Ovary (tissue), 9 donors: Measurements from ENCODE around the gene SS18L1. TPM values are rescaled to one million over a fixed set of nuclear protein-coding genes. Genes with fewer than 3 reads are reported as not detected.

ENCODE experiments used
- DNase-seq, 5 donors: peaks; one replicate each; pipeline ENCODE4 v3.0.0-alpha.2; 2019 to 2020
- H3K27ac ChIP-seq, 2 donors: fragments of 200-600 bp; one replicate each; pipeline versions ENCODE4 v1.5.1 to v1.8.0; 2019 to 2022
- H3K27me3 ChIP-seq: fragments of 200-600 bp; one replicate; pipeline ENCODE4 v1.8.0; 2022
- H3K36me3 ChIP-seq: fragments of 200-600 bp; sonication (generic); one replicate; pipeline ENCODE4 v1.5.1; 2019
- H3K4me1 ChIP-seq: one replicate; pipeline ENCODE4 v1.8.1; 2013; ENCODE audit warnings: mild to moderate bottlenecking, moderate library complexity; ENCODE audit not compliant: insufficient read depth
- H3K4me3 ChIP-seq: fragments of 200-600 bp; sonication (generic); one replicate; pipeline ENCODE4 v1.5.1; 2017
- H3K9me3 ChIP-seq, 2 donors: fragments of 200-600 bp in 1 of 2; sonication (generic) in 1 of 2; one replicate each; pipeline versions ENCODE4 v1.5.1 to v1.8.1; 2013 to 2019; ENCODE audit warnings: mild to moderate bottlenecking in 1 of 2, moderate library complexity in 1 of 2
- EP300 ChIP-seq: sonication (generic); formaldehyde crosslinking; IDR thresholded peaks from one replicate; pipeline ENCODE4 v1.6.1; 2017; ENCODE audit warnings: antibody characterized with exemption
- POLR2A ChIP-seq: fragments of 450-650 bp; IDR thresholded peaks from one replicate; pipeline ENCODE4 v1.6.1; 2017; ENCODE audit warnings: antibody characterized with exemption, mild to moderate bottlenecking, moderate library complexity
- WGBS, 3 donors: extraction: QIAGEN DNeasy Blood & Tissue Kit in 1 of 3; methylation state at CpG; one replicate each; pipeline versions ENCODE4 v1.1.5 to v1.1.7; 2013 to 2017; 5-methylcytosine and 5-hydroxymethylcytosine counted together
- intact Hi-C, 4 donors: fragments of 100-400 bp; cut with DNase I; formaldehyde crosslinking; loops; one replicate each; pipeline versions ENCODE4 v1.11.0 to v1.15.1; 2022 to 2023
- polyA plus RNA-seq, 2 donors: library from polyadenylated mRNA; stranded (reverse); fragments of 200-250 nt in 1 of 2; fragments of 350-450 nt in 1 of 2; fragmentation: Illumina TruSeq in 1 of 2; extraction: RNeasy Lipid Tissue Mini Kit (QIAGEN cat#74804) in 1 of 2; gene quantifications; one replicate each; pipeline ENCODE4 v1.2.3, GENCODE V29; 2013 to 2014
- total RNA-seq, 7 donors: library from RNA; depleted of rRNA in 2 of 7; stranded (reverse); fragments of >200 nt in 2 of 7; fragmentation: NEBNext Ultra II Directional in 3 of 7; extraction: Animal tissue kit (Norgen Biotek cat#: 25700) in 3 of 7; gene quantifications; one replicate each; pipeline versions ENCODE4 v1.1.0 to v1.2.4, GENCODE V29; 2016 to 2023
- TF ChIP-seq, protein P1 (sequence below), 3 donors: fragments of 450-650 bp in 2 of 3; fragments of 200-600 bp in 1 of 3; IDR thresholded peaks; one replicate each; pipeline versions ENCODE4 v1.5.1 to v1.8.0; 2016 to 2022; ENCODE audit warnings: antibody characterized with exemption in 3 of 3, mild to moderate bottlenecking in 1 of 3
- donor health status: DM: no; HTN: no; CAD: no; lungs with moderate emphysema.
- donor health status: DM: no; HTN: no; CAD: no.
- donor health status: Bipolar disorder and iron deficiency.
- donor health status: DM: yes; HTN: yes; CAD: no.
- donor health status: DM: no; HTN: no; CAD: no.
- donor health status: DM: yes; HTN: yes; CAD: no.

SS18L1 gene
- total and polyA plus RNA-seq, 9 donors = 7.7 to 14.3 (median 12.4) TPM

DNA sequence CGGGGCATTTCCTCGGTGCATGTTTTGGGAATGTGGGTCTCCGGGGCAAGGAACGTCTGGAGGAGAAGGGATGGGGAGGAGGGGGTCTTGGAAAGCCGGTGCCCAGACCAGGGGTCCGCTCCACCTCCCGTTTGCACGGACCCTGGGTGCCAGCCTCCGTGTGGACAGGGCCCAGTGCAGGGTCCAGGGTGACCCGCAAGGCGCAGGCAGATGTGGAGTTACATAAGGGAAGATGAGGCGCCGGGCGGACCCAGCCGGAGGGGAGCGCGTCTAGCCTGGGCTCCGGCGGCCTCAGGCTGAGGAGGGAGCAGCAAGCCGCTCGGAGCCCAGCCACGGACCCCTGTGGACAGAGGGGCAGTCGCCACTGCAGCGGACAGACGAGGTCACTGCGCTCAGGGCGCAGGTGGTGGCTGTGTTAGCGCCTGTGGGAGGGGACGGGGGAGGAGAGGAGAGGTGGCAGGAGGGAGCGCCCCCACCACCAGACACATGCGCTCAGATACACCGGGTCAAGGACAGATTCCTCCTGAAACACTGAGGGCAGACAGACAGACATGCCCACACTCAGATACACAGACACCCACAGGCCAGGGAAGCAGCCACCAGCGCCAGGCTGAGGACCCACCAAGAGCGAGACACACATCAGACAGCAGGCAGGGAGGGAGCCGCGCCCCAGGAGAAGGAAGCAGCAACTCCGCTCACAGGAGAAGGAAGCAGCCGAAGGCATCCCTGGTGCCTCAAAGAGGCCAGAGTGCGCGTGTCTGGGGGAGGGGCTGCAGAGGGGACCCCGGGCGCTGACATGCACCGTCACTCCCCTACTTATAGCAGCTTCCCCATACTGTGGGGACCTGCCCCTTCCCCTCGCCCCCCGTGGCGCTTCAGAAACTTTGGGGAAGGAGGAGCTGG is 77.3 kb downstream of the SS18L1 start:
- TF ChIP-seq EP300 = no peak
- no peak for TF ChIP-seq POLR2A
- H3K27ac ChIP-seq = no peak overlapping the region
- H3K9me3 ChIP-seq = no peaks in the 10 kb centered on the region
- WGBS, 3 donors = 1 to 2% (median 1%) methylated on average over 41 to 46 of the region's 46 CpGs
- intact Hi-C loops = no loop called here
- H3K4me3 ChIP-seq = no peak overlapping the region
- peaks cover 2% of the 10 kb centered on the region for H3K27me3 ChIP-seq
- peaks cover 10% of the 10 kb centered on the region for H3K4me1 ChIP-seq
- no peaks in the 10 kb centered on the region for H3K36me3 ChIP-seq
- DNase-seq = no peak

DNA sequence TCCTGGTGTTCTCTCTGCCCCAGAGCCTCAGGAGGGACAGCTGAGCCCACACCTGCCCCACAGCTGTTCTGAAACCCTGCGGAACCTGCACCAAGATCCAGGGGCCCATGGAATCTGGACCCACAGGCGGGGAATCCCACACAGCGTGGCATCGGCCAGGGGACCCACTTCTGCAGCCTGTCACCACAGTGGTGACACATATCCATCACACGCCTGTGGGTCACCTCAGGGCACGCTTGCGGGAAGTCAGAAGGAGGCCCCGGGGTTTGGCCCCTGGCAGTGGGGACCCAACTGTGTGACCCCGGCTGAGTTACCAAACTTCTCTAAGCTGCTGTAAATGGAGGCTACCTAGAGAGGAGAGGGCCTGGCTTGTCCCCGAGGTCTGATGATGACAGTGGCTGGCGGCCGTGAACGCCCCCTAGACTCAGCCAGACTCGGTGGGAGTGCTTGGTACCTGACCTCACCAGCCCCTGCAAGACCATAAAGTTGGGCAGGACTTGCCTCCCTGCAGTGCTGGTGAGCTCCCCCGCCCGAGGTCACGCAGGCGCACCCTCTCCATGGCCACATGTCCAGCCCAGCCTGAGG is 78.8 kb downstream of the SS18L1 start:
- WGBS, 3 donors = 78 to 83% (median 81%) methylated on average over 17 to 18 of the region's 18 CpGs
- no peak for TF ChIP-seq POLR2A
- TF ChIP-seq EP300 = no peak
- TF ChIP-seq, protein P1, sequence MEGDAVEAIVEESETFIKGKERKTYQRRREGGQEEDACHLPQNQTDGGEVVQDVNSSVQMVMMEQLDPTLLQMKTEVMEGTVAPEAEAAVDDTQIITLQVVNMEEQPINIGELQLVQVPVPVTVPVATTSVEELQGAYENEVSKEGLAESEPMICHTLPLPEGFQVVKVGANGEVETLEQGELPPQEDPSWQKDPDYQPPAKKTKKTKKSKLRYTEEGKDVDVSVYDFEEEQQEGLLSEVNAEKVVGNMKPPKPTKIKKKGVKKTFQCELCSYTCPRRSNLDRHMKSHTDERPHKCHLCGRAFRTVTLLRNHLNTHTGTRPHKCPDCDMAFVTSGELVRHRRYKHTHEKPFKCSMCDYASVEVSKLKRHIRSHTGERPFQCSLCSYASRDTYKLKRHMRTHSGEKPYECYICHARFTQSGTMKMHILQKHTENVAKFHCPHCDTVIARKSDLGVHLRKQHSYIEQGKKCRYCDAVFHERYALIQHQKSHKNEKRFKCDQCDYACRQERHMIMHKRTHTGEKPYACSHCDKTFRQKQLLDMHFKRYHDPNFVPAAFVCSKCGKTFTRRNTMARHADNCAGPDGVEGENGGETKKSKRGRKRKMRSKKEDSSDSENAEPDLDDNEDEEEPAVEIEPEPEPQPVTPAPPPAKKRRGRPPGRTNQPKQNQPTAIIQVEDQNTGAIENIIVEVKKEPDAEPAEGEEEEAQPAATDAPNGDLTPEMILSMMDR (IDR thresholded peaks at IDR 0.05) = no peak
- no peak overlapping the region for H3K4me3 ChIP-seq
- H3K36me3 ChIP-seq = no peaks in the 10 kb centered on the region
- H3K27ac ChIP-seq = no peak overlapping the region
- peaks cover 10% of the 10 kb centered on the region for H3K4me1 ChIP-seq
- peaks cover 2% of the 10 kb centered on the region for H3K27me3 ChIP-seq
- intact Hi-C loops = no loop called here
- no peaks in the 10 kb centered on the region for H3K9me3 ChIP-seq
- no peak for DNase-seq

DNA sequence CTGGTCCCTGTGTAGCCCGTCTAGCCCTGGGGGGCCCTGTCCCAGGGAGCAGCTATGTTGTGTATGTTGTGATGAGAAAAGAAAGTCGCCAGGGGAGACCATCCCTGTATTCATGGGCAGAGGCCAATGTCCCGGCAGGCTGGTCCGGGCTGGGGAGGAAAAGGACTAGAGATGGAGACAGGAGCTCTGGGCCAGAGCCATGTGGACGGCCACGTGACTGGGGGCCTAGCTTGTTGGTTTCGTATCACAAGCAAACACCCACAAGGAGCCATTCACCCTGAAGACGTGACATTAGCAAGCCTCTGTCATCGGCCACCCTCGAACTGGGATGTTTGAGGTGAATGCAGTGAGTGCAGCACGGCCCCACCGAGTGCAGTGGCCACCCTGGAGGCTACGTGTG is 79.4 kb downstream of the SS18L1 start:
- Histone ChIP-seq H3K4me3 (no peak overlapping the region), H3K27ac (no peak overlapping the region), H3K27me3 (peaks cover 2% of the 10 kb centered on the region), H3K36me3 (no peaks in the 10 kb centered on the region), H3K4me1 (peaks cover 10% of the 10 kb centered on the region), H3K9me3 (no peaks in the 10 kb centered on the region)
- TF ChIP-seq POLR2A (no peak), EP300 (no peak)
- TF ChIP-seq, protein P1 (IDR thresholded peaks at IDR 0.05) = no peak
- intact Hi-C loops = no loop called here
- 65 to 69% (median 68%) methylated on average over 13 of the region's 13 CpGs for WGBS, 3 donors
- no peak for DNase-seq

DNA sequence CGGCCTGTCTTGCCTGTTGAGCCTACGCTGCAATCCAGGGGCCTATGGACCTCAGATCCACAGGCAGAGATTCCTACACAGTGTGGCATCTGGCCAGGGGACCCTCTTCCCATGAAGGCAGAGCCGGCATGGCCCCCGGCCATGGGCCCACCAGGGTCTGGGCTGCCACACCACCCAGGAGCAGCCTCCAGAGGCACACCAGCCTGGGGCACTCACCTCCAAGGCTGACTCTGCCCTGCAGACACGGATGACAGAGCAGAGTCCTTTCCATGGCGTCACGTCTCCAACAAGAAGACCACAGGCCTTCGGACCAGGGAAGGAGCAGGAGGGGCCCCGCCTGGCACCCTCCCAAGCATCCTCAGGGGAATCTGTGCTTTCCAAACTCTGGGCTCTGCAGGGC is 80.0 kb downstream of the SS18L1 start:
- Histone ChIP-seq H3K27me3 (peaks cover 2% of the 10 kb centered on the region), H3K4me1 (peaks cover 10% of the 10 kb centered on the region), H3K9me3 (no peaks in the 10 kb centered on the region), H3K4me3 (no peak overlapping the region), H3K36me3 (no peaks in the 10 kb centered on the region), H3K27ac (no peak overlapping the region)
- 76 to 83% (median 81%) methylated on average over 7 to 9 of the region's 9 CpGs for WGBS, 3 donors
- intact Hi-C loops = no loop called here
- TF ChIP-seq EP300 = no peak
- no peak for TF ChIP-seq POLR2A
- TF ChIP-seq, protein P1 (IDR thresholded peaks at IDR 0.05) = no peak
- no peak for DNase-seq
